ENCODE measurements around the gene NFIA. TPM values are rescaled to one million over a fixed set of nuclear protein-coding genes. Genes with fewer than 3 reads are reported as not detected.

The NFIA gene
- total RNA-seq, 1 donor from 2014 or later: 66.6 TPM

GRCh38 chr1:61284936-61285335 is 202.6 kb downstream of the NFIA start:
- Histone ChIP-seq H3K4me3 (no peak overlapping the region), H3K36me3 (no peaks in the 10 kb centered on the region), H3K27me3 (no peaks in the 10 kb centered on the region), H3K27ac (no peak overlapping the region), H3K4me1 (peaks cover 13% of the 10 kb centered on the region), H3K9me3 (no peaks in the 10 kb centered on the region)
- no peak for DNase-seq
- TF ChIP-seq CTCF (IDR thresholded peaks at IDR 0.05): no peak
- intact Hi-C loops (cut with DNase I): no loop called here
- no peak for ATAC-seq

- H3K4me1 ChIP-seq: peaks cover 13% of the 10 kb centered on the region
- ATAC-seq (no peak), DNase-seq (no peak)
- TF ChIP-seq CTCF (IDR thresholded peaks at IDR 0.05): no peak
- H3K36me3 ChIP-seq: no peaks in the 10 kb centered on the region
- no peak overlapping the region for H3K27ac ChIP-seq
- no peak overlapping the region for H3K4me3 ChIP-seq
- no peaks in the 10 kb centered on the region for H3K9me3 ChIP-seq
- H3K27me3 ChIP-seq: no peaks in the 10 kb centered on the region
- intact Hi-C loops (cut with DNase I): no loop called here
Measured at GRCh38 chr1:61285371-61285885, 203.1 kb downstream of the NFIA start.

GRCh38 chr1:61287014-61287413 is 204.7 kb downstream of the NFIA start:
- no peaks in the 10 kb centered on the region for H3K36me3 ChIP-seq
- intact Hi-C loops (cut with DNase I): no loop called here
- H3K27me3 ChIP-seq: no peaks in the 10 kb centered on the region
- peaks cover 13% of the 10 kb centered on the region for H3K4me1 ChIP-seq
- no peaks in the 10 kb centered on the region for H3K9me3 ChIP-seq
- ATAC-seq: no peak
- TF ChIP-seq CTCF (IDR thresholded peaks at IDR 0.05): no peak
- no peak overlapping the region for H3K27ac ChIP-seq
- DNase-seq: no peak
- H3K4me3 ChIP-seq: no peak overlapping the region

GRCh38 chr1:61287734-61288133 is 205.4 kb downstream of the NFIA start:
- no peaks in the 10 kb centered on the region for H3K36me3 ChIP-seq
- intact Hi-C loops (cut with DNase I): no loop called here
- H3K27ac ChIP-seq: no peak overlapping the region
- peaks cover 13% of the 10 kb centered on the region for H3K4me1 ChIP-seq
- H3K9me3 ChIP-seq: no peaks in the 10 kb centered on the region
- H3K4me3 ChIP-seq: no peak overlapping the region
- no peaks in the 10 kb centered on the region for H3K27me3 ChIP-seq
- DNase-seq (no peak), ATAC-seq (peak; percentile 70)
- TF ChIP-seq CTCF (IDR thresholded peaks at IDR 0.05): no peak

- TF ChIP-seq CTCF (IDR thresholded peaks at IDR 0.05): no peak
- intact Hi-C loops (cut with DNase I): no loop called here
- H3K27ac ChIP-seq: no peak overlapping the region
Measured at GRCh38 chr1:61289232-61290098, 207.1 kb downstream of the NFIA start.

More at GRCh38 chr1:61289232-61290098, 207.1 kb downstream of the NFIA start:
- no peaks in the 10 kb centered on the region for H3K27me3 ChIP-seq
- H3K4me1 ChIP-seq: peaks cover 13% of the 10 kb centered on the region
- no peak for DNase-seq
- no peaks in the 10 kb centered on the region for H3K9me3 ChIP-seq
- no peaks in the 10 kb centered on the region for H3K36me3 ChIP-seq
- ATAC-seq: no peak
- H3K4me3 ChIP-seq: no peak overlapping the region
